GM18508 (cell line): Measurements from ENCODE around the gene ARSB.
"Not testable (repeated sequence)": the region's sequence is repeated elsewhere in the genome, so short reads cannot be mapped to it uniquely, and the experiment has no call there.

Source experiments
- ATAC-seq: cut with Tn5 transposase; IDR thresholded peaks from one replicate; pipeline ENCODE4 v1.9.1; 2021; ENCODE audit warnings: moderate number of reproducible peaks; ENCODE audit not compliant: insufficient read depth, unreplicated experiment

The ARSB gene

DNA sequence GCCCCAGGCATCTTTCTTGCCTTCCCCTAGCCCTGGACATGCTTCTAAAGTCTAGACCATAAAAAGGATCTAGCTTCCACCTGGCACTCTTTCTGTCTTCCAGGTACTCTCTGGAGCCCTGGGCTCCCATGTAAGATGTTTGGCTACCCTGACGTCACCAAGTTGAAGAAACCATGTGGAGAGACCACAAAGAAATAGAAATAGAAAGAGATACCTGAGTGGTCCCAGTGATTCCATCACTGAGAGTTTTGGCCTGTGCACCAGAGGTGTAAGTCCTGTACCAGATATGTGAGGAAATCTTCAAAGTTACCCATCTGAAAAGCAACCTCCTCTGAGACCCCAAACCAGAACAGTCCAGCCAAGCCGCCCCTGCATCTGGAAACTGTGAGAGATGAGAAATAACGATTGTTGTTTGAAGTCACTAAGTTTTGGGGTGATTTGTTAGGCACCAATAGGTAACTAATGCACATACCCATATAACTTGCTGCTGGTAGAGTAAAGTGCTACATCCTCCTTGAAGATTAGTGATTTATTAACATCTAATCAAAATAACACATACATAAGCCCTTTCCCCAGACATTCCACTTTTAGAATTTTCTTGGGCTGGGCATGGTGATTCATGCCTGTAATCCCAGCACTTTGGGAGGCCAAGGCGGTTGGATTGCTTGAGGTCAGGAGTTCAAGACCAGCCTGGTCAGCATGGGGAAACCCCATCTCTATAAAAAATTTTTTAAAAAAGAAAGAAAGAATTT, 250.8 kb downstream of the ARSB start:
- no peak for ATAC-seq

DNA sequence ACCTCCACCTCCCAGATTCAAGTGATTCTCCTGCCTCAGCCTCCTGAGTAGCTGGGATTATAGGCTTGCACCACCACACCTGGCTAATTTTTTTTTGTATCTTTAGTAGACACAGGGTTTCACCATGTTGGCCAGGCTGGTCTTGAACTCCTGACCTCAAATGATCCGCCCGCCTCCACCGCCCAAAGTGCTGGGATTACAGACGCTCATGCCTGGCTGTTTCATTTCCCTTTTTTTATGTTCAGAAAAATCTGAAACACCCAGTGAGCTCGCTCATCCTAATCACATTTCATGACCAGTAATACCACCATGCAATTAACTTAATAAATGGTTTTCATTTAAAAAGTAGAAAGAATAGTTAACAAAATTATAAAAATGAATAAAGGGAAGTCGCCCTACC, 252.4 kb downstream of the ARSB start:
- not testable (repeated sequence) for ATAC-seq

DNA sequence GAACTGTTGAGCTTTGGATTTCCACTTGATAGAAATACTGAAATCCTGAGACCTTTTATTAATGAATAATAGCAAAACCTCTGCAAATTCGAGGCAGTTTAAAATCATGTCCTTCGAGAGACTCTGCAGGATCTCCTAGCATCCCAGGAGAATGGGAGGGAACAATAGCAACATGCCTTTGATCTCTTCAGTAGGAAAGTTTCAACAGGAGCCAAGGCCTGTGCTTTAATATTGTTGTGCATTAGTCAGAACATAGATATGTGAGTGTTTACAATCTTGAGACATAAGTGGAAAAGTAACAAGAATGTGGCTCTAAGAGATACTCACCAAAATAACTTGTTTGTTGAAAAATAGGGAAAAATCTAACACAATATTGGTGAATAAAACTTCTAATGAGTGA, 253.2 kb downstream of the ARSB start:
- no peak for ATAC-seq

DNA sequence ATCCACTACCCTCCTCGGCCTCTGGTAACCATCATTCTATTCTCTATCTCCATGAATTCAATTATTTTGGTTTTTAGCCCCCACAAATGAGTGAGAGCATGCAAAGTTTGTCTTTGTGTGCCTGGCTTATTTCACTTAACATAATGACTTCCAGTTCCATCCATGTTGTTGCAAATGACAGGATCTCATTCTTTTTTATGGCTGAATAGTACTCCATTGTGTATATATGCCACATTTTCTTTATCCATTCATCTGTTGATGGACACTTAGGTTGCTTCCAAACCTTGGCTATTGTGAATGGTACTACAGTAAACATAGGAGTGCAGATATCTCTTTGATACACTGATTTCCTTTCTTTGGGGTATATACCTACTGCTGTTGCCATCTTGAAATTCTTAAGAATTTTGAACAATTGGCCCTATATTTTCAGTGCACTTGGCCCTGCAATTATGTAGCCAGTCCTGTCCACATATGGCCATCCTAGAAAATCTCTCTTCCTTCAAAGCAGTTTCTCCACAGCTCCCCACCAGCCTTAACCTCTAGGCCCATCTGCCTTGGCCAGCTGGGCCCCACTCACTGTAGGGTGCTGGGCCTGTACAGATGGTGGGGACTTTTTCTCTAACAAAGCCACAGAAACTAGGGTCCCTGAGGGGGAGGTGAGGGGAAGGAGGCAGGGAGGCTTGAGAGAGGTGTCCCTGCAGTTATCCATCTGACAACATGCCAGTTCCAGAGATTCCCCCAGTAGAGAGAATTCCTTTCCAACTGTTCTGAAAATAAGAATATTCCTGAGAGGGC, 254.6 kb downstream of the ARSB start:
- ATAC-seq: no peak

DNA sequence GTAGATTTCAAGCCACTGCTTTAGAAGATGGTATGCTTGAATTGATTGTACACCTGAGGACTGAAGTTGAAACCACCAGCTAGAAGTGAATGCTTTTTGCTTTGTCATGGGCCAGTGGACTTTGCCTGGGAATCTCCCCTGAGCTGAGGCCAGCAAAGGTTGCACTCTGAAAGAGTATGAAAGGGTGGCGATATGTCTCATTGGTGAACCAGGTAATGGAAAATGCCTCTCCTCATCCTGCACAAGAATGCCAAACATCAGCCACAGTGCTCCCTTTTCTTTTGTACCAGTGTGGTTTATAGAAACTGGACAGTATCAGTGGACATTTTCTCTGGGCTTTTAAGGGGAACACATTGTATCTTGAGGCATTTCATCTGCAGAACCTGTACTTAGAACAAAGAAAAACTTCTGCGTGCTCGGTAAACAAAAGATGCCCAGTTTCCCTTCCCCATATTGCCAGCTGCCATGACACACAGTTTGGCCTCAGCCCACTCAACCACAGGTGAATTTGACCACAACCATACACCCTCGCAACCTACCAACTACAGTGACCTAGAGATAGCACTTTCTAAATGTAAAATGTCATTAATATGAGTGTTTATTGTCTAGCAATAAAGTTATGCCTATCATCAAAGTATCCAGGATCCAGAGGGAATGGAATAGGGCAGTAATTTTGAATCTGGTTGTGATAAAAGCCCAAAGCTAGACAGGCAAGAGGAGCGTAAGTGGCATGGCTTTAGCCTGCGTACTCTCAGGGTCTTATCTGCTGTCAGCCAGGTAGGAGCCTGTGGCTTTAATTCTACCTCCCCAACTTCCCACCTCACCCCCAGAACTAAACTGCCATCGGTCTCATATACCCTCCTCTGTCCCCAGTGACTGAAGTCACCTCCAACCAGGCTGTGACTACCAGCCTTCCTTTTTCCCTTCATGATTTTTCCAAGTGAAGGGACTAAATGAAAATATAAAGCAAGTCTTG, 257.0 kb downstream of the ARSB start:
- peak; percentile 80 for ATAC-seq
